Liver (tissue), 9 donors: Measurements from ENCODE around the gene PEX11B. TPM values are rescaled to one million over a fixed set of nuclear protein-coding genes. Genes with fewer than 3 reads are reported as not detected.

Experiments
- DNase-seq: peaks from one replicate; pipeline ENCODE4 v3.0.0-alpha.2; 2017; ENCODE audit warnings: low spot score
- H3K27ac ChIP-seq, 2 donors: one replicate each; pipeline ENCODE4 v1.7.0; 2013; ENCODE audit warnings: inconsistent platforms in 2 of 2, low read length in 2 of 2, control low read depth in 1 of 2, low read depth in 1 of 2, mild to moderate bottlenecking in 1 of 2
- H3K27me3 ChIP-seq, 4 donors: one replicate each; pipeline versions ENCODE4 v1.6.1 to v1.7.0; 2013; ENCODE audit warnings: low read length in 3 of 4, inconsistent platforms in 1 of 4, mild to moderate bottlenecking in 1 of 4, moderate library complexity in 1 of 4; ENCODE audit not compliant: control insufficient read depth in 4 of 4, insufficient read depth in 4 of 4
- H3K36me3 ChIP-seq, 4 donors: one replicate each; pipeline versions ENCODE4 v1.6.1 to v1.7.0; 2013; ENCODE audit warnings: low read length in 3 of 4, mild to moderate bottlenecking in 3 of 4, low read depth in 1 of 4, moderate library complexity in 1 of 4; ENCODE audit not compliant: control insufficient read depth in 4 of 4, insufficient read depth in 3 of 4
- H3K4me1 ChIP-seq, 4 donors: one replicate each; pipeline versions ENCODE4 v1.6.1 to v1.7.0; 2013; ENCODE audit warnings: low read length in 3 of 4, mild to moderate bottlenecking in 3 of 4, moderate library complexity in 1 of 4; ENCODE audit not compliant: control insufficient read depth in 4 of 4, insufficient read depth in 4 of 4
- H3K4me3 ChIP-seq, 3 donors: one replicate each; pipeline versions ENCODE4 v1.6.1 to v1.7.0; 2013; ENCODE audit warnings: low read length in 3 of 3, control low read depth in 1 of 3, low read depth in 1 of 3, mild to moderate bottlenecking in 1 of 3
- H3K9ac ChIP-seq, 2 donors: one replicate each; pipeline ENCODE4 v1.7.0; 2013; ENCODE audit warnings: low read length in 2 of 2, mild to moderate bottlenecking in 2 of 2, moderate library complexity in 2 of 2, control low read depth in 1 of 2, low read depth in 1 of 2
- H3K9me3 ChIP-seq, 4 donors: one replicate each; pipeline versions ENCODE4 v1.6.1 to v1.7.0; 2013; ENCODE audit warnings: low read length in 3 of 4; ENCODE audit not compliant: control insufficient read depth in 4 of 4
- EGR1 ChIP-seq, 2 donors: IDR thresholded peaks; 2 replicates each; pipeline ENCODE4 v1.6.1; 2016 to 2018; ENCODE audit warnings: antibody characterized with exemption in 2 of 2, low read depth in 2 of 2
- FOXA1 ChIP-seq: IDR thresholded peaks from 2 replicates; pipeline ENCODE4 v1.6.1; 2016; ENCODE audit warnings: antibody characterized with exemption
- FOXA2 ChIP-seq: IDR thresholded peaks from 2 replicates; pipeline ENCODE4 v1.6.1; 2016; ENCODE audit warnings: antibody characterized with exemption
- GABPA ChIP-seq, 2 donors: IDR thresholded peaks in 1 of 2; conservative IDR thresholded peaks in 1 of 2; 2 replicates each; pipeline ENCODE4 v1.6.1; 2016; ENCODE audit warnings: antibody characterized with exemption in 2 of 2, mild to moderate bottlenecking in 1 of 2, moderate library complexity in 1 of 2
- HNF4A ChIP-seq, 2 donors: conservative IDR thresholded peaks; 2 replicates each; pipeline ENCODE4 v1.6.1; 2016; ENCODE audit warnings: antibody characterized with exemption in 2 of 2, mild to moderate bottlenecking in 2 of 2
- HNF4G ChIP-seq: IDR thresholded peaks from 2 replicates; pipeline ENCODE4 v1.6.1; 2016; ENCODE audit warnings: antibody characterized with exemption
- JUND ChIP-seq, 2 donors: IDR thresholded peaks; 2 replicates each; pipeline ENCODE4 v1.6.1; 2016; ENCODE audit warnings: antibody characterized with exemption in 2 of 2
- NR2F2 ChIP-seq: IDR thresholded peaks from 2 replicates; pipeline ENCODE4 v1.6.1; 2016; ENCODE audit warnings: antibody characterized with exemption
- RAD21 ChIP-seq, 2 donors: IDR thresholded peaks; 2 replicates each; pipeline ENCODE4 v1.6.1; 2016; ENCODE audit warnings: antibody characterized with exemption in 2 of 2, mild to moderate bottlenecking in 2 of 2
- RXRA ChIP-seq, 2 donors: IDR thresholded peaks; 2 replicates each; pipeline ENCODE4 v1.6.1; 2017 to 2018; ENCODE audit warnings: antibody characterized with exemption in 2 of 2, mild to moderate bottlenecking in 1 of 2
- SP1 ChIP-seq: IDR thresholded peaks from 2 replicates; pipeline ENCODE4 v1.6.1; 2018; ENCODE audit warnings: antibody characterized with exemption, mild to moderate bottlenecking
- TAF1 ChIP-seq: conservative IDR thresholded peaks from 2 replicates; pipeline ENCODE4 v1.6.1; 2016; ENCODE audit warnings: antibody characterized with exemption, mild to moderate bottlenecking
- YY1 ChIP-seq: IDR thresholded peaks from 2 replicates; pipeline ENCODE4 v1.6.1; 2016; ENCODE audit warnings: antibody characterized with exemption, mild to moderate bottlenecking
- WGBS: extraction: QIAGEN DNeasy Blood & Tissue Kit; methylation state at CpG from one replicate; pipeline ENCODE4 v1.1.7; 2013; 5-methylcytosine and 5-hydroxymethylcytosine counted together
- polyA plus RNA-seq, 2 donors: library from polyadenylated mRNA; stranded (reverse) in 1 of 2; unstranded in 1 of 2; fragments of 200-250 nt in 1 of 2; fragments of >200 nt in 1 of 2; fragmentation: Nextera tagmentation in 1 of 2; extraction: Ambion mirVana in 1 of 2; gene quantifications; one replicate each; pipeline versions ENCODE4 v1.2.1 to v1.2.3, GENCODE V29; 2013 to 2015
- total RNA-seq, 2 donors: library from RNA; depleted of rRNA; stranded (reverse); fragments of >200 nt; gene quantifications; one replicate each; pipeline ENCODE4 v1.2.3, GENCODE V29; 2014
- TF ChIP-seq, protein P1 (sequence below): IDR thresholded peaks from 2 replicates; pipeline ENCODE4 v1.6.1; 2016; ENCODE audit warnings: antibody characterized with exemption, mild to moderate bottlenecking
- TF ChIP-seq, protein P2 (sequence below): IDR thresholded peaks from 2 replicates; pipeline ENCODE4 v1.6.1; 2016; ENCODE audit warnings: antibody characterized with exemption
- TF ChIP-seq, protein P3 (sequence below): fragments of 150-350 bp; IDR thresholded peaks from 2 replicates; pipeline ENCODE4 v1.5.1; 2017; ENCODE audit warnings: improper control_type of control experiment, low read depth, low read length; ENCODE audit not compliant: missing input control
- TF ChIP-seq, protein P4 (sequence below): IDR thresholded peaks from 2 replicates; pipeline ENCODE4 v1.6.1; 2016; ENCODE audit warnings: antibody characterized with exemption
- TF ChIP-seq, protein P5 (sequence below): IDR thresholded peaks from 2 replicates; pipeline ENCODE4 v1.6.1; 2016; ENCODE audit warnings: antibody characterized with exemption
- donor health status: healthy.
- donor health status: healthy.
- donor health status: healthy.
- donor health status: healthy.
- donor health status: healthy.

The PEX11B gene, protein sequence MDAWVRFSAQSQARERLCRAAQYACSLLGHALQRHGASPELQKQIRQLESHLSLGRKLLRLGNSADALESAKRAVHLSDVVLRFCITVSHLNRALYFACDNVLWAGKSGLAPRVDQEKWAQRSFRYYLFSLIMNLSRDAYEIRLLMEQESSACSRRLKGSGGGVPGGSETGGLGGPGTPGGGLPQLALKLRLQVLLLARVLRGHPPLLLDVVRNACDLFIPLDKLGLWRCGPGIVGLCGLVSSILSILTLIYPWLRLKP
- 10 to 100 TPM; 13.4 to 18.2 TPM for total RNA-seq
- polyA plus RNA-seq, result 10 to 100 TPM; 14.0 to 21.0 TPM

DNA sequence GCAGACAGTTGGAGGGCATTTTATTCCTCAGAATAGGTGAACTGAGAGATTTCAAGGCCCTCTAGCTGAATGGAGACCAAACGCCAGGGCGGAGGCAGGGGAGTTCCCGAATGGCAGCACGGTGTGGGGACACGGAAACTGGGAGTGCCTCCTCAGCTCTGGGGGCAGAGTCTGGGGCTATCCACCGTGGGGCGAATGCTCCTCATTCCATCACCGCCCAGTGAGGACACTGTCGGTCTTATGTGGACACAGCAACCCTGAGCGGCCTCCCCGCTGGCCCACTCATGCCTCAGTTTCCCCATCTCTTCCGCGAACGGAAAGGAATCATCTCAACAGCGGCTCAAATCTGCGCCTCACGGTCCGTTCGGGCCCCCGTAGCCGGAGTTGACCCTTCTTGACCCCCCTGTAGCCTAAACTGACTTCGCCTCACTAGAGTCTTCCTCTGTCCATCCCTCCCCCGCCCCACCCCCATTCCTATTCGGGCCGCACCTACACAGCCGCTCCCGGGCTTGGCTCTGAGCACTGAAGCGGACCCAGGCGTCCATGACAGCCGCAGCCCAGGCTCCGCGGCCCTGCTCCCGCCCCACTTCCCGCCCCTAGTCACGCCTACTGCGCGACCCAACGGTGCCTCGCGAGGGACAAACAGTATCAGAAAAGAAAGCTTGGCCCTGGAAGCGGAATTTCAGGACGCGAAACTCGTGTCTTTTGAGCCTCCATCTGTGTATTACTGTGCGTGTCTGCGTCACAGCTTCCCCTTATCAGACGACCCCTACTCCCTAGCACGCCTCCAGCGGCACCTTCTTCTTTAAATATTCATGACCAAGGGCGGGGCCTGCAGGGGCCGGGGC is at the start of gene PEX11B:
TSS of gene PEX11B (minus strand) at position 574 of the 848 bp plus-strand sequence. CDS start at position 545, 29 bp downstream.
- H3K27ac ChIP-seq, result peak within 1 kb of the TSS; percentile 66 to 93
- no peaks in the 10 kb centered on the region for H3K27me3 ChIP-seq
- DNase-seq, result peak; percentile 92
- H3K9ac ChIP-seq, result peak within 1 kb of the TSS; percentile 56 to 84
- TF ChIP-seq HNF4A (conservative IDR thresholded peaks at IDR 0.05), result peak in 1 of 2 donors; percentile 15
- no peak for TF ChIP-seq FOXA1
- TF ChIP-seq GABPA (IDR thresholded peaks at IDR 0.05 in 1 of 2, conservative IDR thresholded peaks at IDR 0.05 in 1 of 2), result peak in 1 of 2 donors; percentile 66
- peak; percentile 27 to 33 for TF ChIP-seq RAD21 (IDR thresholded peaks at IDR 0.05)
- no peak for TF ChIP-seq FOXA2
- TF ChIP-seq, protein P1, sequence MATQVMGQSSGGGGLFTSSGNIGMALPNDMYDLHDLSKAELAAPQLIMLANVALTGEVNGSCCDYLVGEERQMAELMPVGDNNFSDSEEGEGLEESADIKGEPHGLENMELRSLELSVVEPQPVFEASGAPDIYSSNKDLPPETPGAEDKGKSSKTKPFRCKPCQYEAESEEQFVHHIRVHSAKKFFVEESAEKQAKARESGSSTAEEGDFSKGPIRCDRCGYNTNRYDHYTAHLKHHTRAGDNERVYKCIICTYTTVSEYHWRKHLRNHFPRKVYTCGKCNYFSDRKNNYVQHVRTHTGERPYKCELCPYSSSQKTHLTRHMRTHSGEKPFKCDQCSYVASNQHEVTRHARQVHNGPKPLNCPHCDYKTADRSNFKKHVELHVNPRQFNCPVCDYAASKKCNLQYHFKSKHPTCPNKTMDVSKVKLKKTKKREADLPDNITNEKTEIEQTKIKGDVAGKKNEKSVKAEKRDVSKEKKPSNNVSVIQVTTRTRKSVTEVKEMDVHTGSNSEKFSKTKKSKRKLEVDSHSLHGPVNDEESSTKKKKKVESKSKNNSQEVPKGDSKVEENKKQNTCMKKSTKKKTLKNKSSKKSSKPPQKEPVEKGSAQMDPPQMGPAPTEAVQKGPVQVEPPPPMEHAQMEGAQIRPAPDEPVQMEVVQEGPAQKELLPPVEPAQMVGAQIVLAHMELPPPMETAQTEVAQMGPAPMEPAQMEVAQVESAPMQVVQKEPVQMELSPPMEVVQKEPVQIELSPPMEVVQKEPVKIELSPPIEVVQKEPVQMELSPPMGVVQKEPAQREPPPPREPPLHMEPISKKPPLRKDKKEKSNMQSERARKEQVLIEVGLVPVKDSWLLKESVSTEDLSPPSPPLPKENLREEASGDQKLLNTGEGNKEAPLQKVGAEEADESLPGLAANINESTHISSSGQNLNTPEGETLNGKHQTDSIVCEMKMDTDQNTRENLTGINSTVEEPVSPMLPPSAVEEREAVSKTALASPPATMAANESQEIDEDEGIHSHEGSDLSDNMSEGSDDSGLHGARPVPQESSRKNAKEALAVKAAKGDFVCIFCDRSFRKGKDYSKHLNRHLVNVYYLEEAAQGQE, result peak; percentile 16
- no peak for TF ChIP-seq EGR1 (IDR thresholded peaks at IDR 0.05; ENCODE audit: low read depth in 2 of 2)
- TF ChIP-seq NR2F2, result peak; percentile 81
- TF ChIP-seq, protein P2, sequence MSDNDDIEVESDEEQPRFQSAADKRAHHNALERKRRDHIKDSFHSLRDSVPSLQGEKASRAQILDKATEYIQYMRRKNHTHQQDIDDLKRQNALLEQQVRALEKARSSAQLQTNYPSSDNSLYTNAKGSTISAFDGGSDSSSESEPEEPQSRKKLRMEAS, result peak; percentile 90
- TF ChIP-seq RXRA (IDR thresholded peaks at IDR 0.05), result peak; percentile 3 to 47
- TF ChIP-seq, protein P3, sequence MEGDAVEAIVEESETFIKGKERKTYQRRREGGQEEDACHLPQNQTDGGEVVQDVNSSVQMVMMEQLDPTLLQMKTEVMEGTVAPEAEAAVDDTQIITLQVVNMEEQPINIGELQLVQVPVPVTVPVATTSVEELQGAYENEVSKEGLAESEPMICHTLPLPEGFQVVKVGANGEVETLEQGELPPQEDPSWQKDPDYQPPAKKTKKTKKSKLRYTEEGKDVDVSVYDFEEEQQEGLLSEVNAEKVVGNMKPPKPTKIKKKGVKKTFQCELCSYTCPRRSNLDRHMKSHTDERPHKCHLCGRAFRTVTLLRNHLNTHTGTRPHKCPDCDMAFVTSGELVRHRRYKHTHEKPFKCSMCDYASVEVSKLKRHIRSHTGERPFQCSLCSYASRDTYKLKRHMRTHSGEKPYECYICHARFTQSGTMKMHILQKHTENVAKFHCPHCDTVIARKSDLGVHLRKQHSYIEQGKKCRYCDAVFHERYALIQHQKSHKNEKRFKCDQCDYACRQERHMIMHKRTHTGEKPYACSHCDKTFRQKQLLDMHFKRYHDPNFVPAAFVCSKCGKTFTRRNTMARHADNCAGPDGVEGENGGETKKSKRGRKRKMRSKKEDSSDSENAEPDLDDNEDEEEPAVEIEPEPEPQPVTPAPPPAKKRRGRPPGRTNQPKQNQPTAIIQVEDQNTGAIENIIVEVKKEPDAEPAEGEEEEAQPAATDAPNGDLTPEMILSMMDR, result no peak
- TF ChIP-seq HNF4G, result no peak
- TF ChIP-seq TAF1, result no peak
- TF ChIP-seq, protein P4, sequence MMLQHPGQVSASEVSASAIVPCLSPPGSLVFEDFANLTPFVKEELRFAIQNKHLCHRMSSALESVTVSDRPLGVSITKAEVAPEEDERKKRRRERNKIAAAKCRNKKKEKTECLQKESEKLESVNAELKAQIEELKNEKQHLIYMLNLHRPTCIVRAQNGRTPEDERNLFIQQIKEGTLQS, result no peak
- TF ChIP-seq, protein P5, sequence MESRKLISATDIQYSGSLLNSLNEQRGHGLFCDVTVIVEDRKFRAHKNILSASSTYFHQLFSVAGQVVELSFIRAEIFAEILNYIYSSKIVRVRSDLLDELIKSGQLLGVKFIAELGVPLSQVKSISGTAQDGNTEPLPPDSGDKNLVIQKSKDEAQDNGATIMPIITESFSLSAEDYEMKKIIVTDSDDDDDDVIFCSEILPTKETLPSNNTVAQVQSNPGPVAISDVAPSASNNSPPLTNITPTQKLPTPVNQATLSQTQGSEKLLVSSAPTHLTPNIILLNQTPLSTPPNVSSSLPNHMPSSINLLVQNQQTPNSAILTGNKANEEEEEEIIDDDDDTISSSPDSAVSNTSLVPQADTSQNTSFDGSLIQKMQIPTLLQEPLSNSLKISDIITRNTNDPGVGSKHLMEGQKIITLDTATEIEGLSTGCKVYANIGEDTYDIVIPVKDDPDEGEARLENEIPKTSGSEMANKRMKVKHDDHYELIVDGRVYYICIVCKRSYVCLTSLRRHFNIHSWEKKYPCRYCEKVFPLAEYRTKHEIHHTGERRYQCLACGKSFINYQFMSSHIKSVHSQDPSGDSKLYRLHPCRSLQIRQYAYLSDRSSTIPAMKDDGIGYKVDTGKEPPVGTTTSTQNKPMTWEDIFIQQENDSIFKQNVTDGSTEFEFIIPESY, result peak; percentile 98
- peak; percentile 63 for TF ChIP-seq SP1
- TF ChIP-seq JUND (IDR thresholded peaks at IDR 0.05), result peak in 1 of 2 donors; percentile 46
- peak; percentile 97 for TF ChIP-seq YY1
- H3K36me3 ChIP-seq, result peaks cover 3 to 9% (median 5%) of the 10 kb centered on the region in 4 donors
- WGBS, result under 1% methylated on average over 51 of the region's 51 CpGs
- no peaks in the 10 kb centered on the region for H3K9me3 ChIP-seq
- H3K4me1 ChIP-seq, result peaks cover 8 to 25% (median 17%) of the 10 kb centered on the region in 4 donors
- peak within 1 kb of the TSS; percentile 74 to 96 (median 95) for H3K4me3 ChIP-seq
